ENCODE measurements around the gene SDHAF3.

- TF ChIP-seq CTCF (IDR thresholded peaks at IDR 0.05; ENCODE audit: insufficient read depth, low read length, poor library complexity, severe bottlenecking) (no peak), EZH2phosphoT487 (conservative IDR thresholded peaks at IDR 0.05; ENCODE audit: low read length) (no peak)
Measured at GRCh38 chr7:97155897-97156418, 38.5 kb downstream of the SDHAF3 start.
